NCI-H2227 (cell line): Measurements from ENCODE around the gene KIF9.
"Not testable (repeated sequence)": the region's sequence is repeated elsewhere in the genome, so short reads cannot be mapped to it uniquely, and the experiment has no call there.

Experiments
- DNase-seq: peaks from one replicate; lab custom pipeline; 2025; ENCODE audit not compliant: unreplicated experiment; lab: John Stamatoyannopoulos, UW

KIF9 gene

GRCh38 chr3:47294392-47294791 lies 11.8 kb upstream of the KIF9 start:
- DNase-seq: no peak

- no peak for DNase-seq
Measured at GRCh38 chr3:47293822-47294221, 11.2 kb upstream of the KIF9 start.

GRCh38 chr3:47291754-47292420 lies 9.3 kb upstream of the KIF9 start:
- DNase-seq: not testable (repeated sequence)

GRCh38 chr3:47291158-47291753 lies 8.7 kb upstream of the KIF9 start:
- DNase-seq: no peak

- DNase-seq: peak; percentile 13
Measured at GRCh38 chr3:47288966-47289910, 6.6 kb upstream of the KIF9 start.

GRCh38 chr3:47283591-47284364 lies 1.2 kb upstream of the KIF9 start:
- peak; percentile 13 for DNase-seq

GRCh38 chr3:47283193-47283537 lies 566 bp upstream of the KIF9 start:
- peak; percentile 13 for DNase-seq

- DNase-seq: no peak
Measured at GRCh38 chr3:47280519-47280918, 2.1 kb downstream of the KIF9 start.

- DNase-seq: no peak
Measured at GRCh38 chr3:47276558-47276957, 6.0 kb downstream of the KIF9 start.

- DNase-seq: no peak
Measured at GRCh38 chr3:47274652-47275051, 7.9 kb downstream of the KIF9 start.

- DNase-seq: no peak
Measured at GRCh38 chr3:47273564-47273963, 9.0 kb downstream of the KIF9 start.

- DNase-seq: no peak
Measured at GRCh38 chr3:47270526-47270925, 12.1 kb downstream of the KIF9 start.

GRCh38 chr3:47267490-47267824 lies 15.1 kb downstream of the KIF9 start:
- DNase-seq: no peak

GRCh38 chr3:47266709-47267489 lies 15.7 kb downstream of the KIF9 start:
- no peak for DNase-seq

GRCh38 chr3:47265725-47266428 lies 16.7 kb downstream of the KIF9 start:
- DNase-seq: no peak

GRCh38 chr3:47265008-47265407 lies 17.6 kb downstream of the KIF9 start:
- DNase-seq: no peak

- DNase-seq: no peak
Measured at GRCh38 chr3:47261301-47261700, 21.3 kb downstream of the KIF9 start.

GRCh38 chr3:47260605-47261004 lies 22.0 kb downstream of the KIF9 start:
- DNase-seq: no peak

GRCh38 chr3:47259114-47259513 lies 23.5 kb downstream of the KIF9 start:
- DNase-seq: no peak

GRCh38 chr3:47256331-47256730 lies 26.3 kb downstream of the KIF9 start:
- not testable (repeated sequence) for DNase-seq
